ENCODE measurements around the gene MAG. TPM values are rescaled to one million over a fixed set of nuclear protein-coding genes. Genes with fewer than 3 reads are reported as not detected.

The MAG gene
- total RNA-seq, 1 experiment from 2014 or later: not detected

GRCh38 chr19:35272954-35273649 lies 18.9 kb upstream of the MAG start:
- no peak for TF ChIP-seq CTCF (IDR thresholded peaks at IDR 0.05; ENCODE audit: unreplicated experiment)
- BruUV-seq (replicated peaks): no TSS peak
- DNase-seq (ENCODE audit: unreplicated experiment): no peak
- no peak overlapping the region for H3K27ac Mint-ChIP-seq (ENCODE audit: low read depth, unreplicated experiment)
- H3K9me3 Mint-ChIP-seq (ENCODE audit: unreplicated experiment): no peaks in the 10 kb centered on the region
- ChIA-PET CTCF (interaction anchor here (0.5 to 1.4 kb wide), 9 partner anchors 9 to 610 kb away, joined by 3 to 4 read pairs (median 3); no protein-coding TSS in a partner anchor), POLR2A (no interaction called here)
- peaks cover 76% of the 10 kb centered on the region for H3K36me3 Mint-ChIP-seq (ENCODE audit: insufficient read depth, unreplicated experiment)
- no peak overlapping the region for H3K4me3 Mint-ChIP-seq (ENCODE audit: unreplicated experiment)
- intact Hi-C loops (cut with micrococcal nuclease): no loop called here
- no peaks in the 10 kb centered on the region for H3K27me3 Mint-ChIP-seq (ENCODE audit: insufficient read depth, unreplicated experiment)
- H3K4me1 Mint-ChIP-seq (ENCODE audit: insufficient read depth, unreplicated experiment): peaks cover 5% of the 10 kb centered on the region

- Mint-ChIP-seq H3K4me3 (ENCODE audit: unreplicated experiment) (no peak overlapping the region), H3K27ac (ENCODE audit: low read depth, unreplicated experiment) (peak overlapping the region; percentile 25), H3K4me1 (ENCODE audit: insufficient read depth, unreplicated experiment) (peaks cover 5% of the 10 kb centered on the region), H3K9me3 (ENCODE audit: unreplicated experiment) (no peaks in the 10 kb centered on the region), H3K27me3 (ENCODE audit: insufficient read depth, unreplicated experiment) (no peaks in the 10 kb centered on the region), H3K36me3 (ENCODE audit: insufficient read depth, unreplicated experiment) (peaks cover 83% of the 10 kb centered on the region)
- ChIA-PET POLR2A (no interaction called here), CTCF (interaction anchor here (0.6 to 1.4 kb wide), 6 partner anchors 79 to 610 kb away, joined by 3 to 5 read pairs (median 4); no protein-coding TSS in a partner anchor)
- DNase-seq (ENCODE audit: unreplicated experiment): no peak
- TF ChIP-seq CTCF (IDR thresholded peaks at IDR 0.05; ENCODE audit: unreplicated experiment): no peak
- no TSS peak for BruUV-seq (replicated peaks)
- intact Hi-C loops (cut with micrococcal nuclease): no loop called here
Measured at GRCh38 chr19:35273686-35274259, 18.2 kb upstream of the MAG start.

- no peaks in the 10 kb centered on the region for H3K9me3 Mint-ChIP-seq (ENCODE audit: unreplicated experiment)
- peak overlapping the region; percentile 25 for H3K27ac Mint-ChIP-seq (ENCODE audit: low read depth, unreplicated experiment)
- no peaks in the 10 kb centered on the region for H3K27me3 Mint-ChIP-seq (ENCODE audit: insufficient read depth, unreplicated experiment)
- no peak for TF ChIP-seq CTCF (IDR thresholded peaks at IDR 0.05; ENCODE audit: unreplicated experiment)
- no TSS peak for BruUV-seq (replicated peaks)
- intact Hi-C loops (cut with micrococcal nuclease): no loop called here
- peaks cover 5% of the 10 kb centered on the region for H3K4me1 Mint-ChIP-seq (ENCODE audit: insufficient read depth, unreplicated experiment)
- CTCF ChIA-PET: interaction anchor here (0.6 to 1.1 kb wide), 4 partner anchors 132 to 228 kb away, joined by 3 to 5 read pairs (median 3); no protein-coding TSS in a partner anchor
- DNase-seq (ENCODE audit: unreplicated experiment): no peak
- peaks cover 85% of the 10 kb centered on the region for H3K36me3 Mint-ChIP-seq (ENCODE audit: insufficient read depth, unreplicated experiment)
- POLR2A ChIA-PET: no interaction called here
- no peak overlapping the region for H3K4me3 Mint-ChIP-seq (ENCODE audit: unreplicated experiment)
Measured at GRCh38 chr19:35274323-35274722, 17.6 kb upstream of the MAG start.

- ChIA-PET POLR2A (no interaction called here), CTCF (interaction anchor here (0.6 to 1.4 kb wide), 3 partner anchors 207 to 218 kb away, joined by 3 to 4 read pairs (median 3); no protein-coding TSS in a partner anchor)
- TF ChIP-seq CTCF (IDR thresholded peaks at IDR 0.05; ENCODE audit: unreplicated experiment): no peak
- BruUV-seq (replicated peaks): no TSS peak
- Mint-ChIP-seq H3K27ac (ENCODE audit: low read depth, unreplicated experiment) (no peak overlapping the region), H3K36me3 (ENCODE audit: insufficient read depth, unreplicated experiment) (peaks cover 71% of the 10 kb centered on the region), H3K4me3 (ENCODE audit: unreplicated experiment) (no peak overlapping the region), H3K4me1 (ENCODE audit: insufficient read depth, unreplicated experiment) (peaks cover 5% of the 10 kb centered on the region), H3K9me3 (ENCODE audit: unreplicated experiment) (no peaks in the 10 kb centered on the region), H3K27me3 (ENCODE audit: insufficient read depth, unreplicated experiment) (no peaks in the 10 kb centered on the region)
- DNase-seq (ENCODE audit: unreplicated experiment): no peak
- intact Hi-C loops (cut with micrococcal nuclease): no loop called here
Measured at GRCh38 chr19:35276706-35277281, 15.2 kb upstream of the MAG start.

All from MCF 10A (cell line).